Naive thymus-derived CD4-positive, alpha-beta T cell (primary cell): Measurements from ENCODE around the gene CSK. TPM values are rescaled to one million over a fixed set of nuclear protein-coding genes. Genes with fewer than 3 reads are reported as not detected.
A peak's percentile ranks its signal among the peaks of the same experiment; 100 is the strongest.

Source experiments
- ATAC-seq: fragments of 150-1000 bp; cut with Tn5 transposase; 2 replicates; pipeline ENCODE4 v1.10.0; 2021; ENCODE audit warnings: mild to moderate bottlenecking, moderate library complexity
- CTCF ChIA-PET: fragments of 350-600 bp; sonication (Branson Sonifier 250); formaldehyde crosslinking; loops from one replicate; lab custom pipeline; 2021; ENCODE audit warnings: antibody characterized with exemption; lab: Charles Lee
- POLR2A ChIA-PET: fragments of 350-600 bp; sonication (Branson Sonifier 250); formaldehyde crosslinking; loops from one replicate; lab custom pipeline; 2021; ENCODE audit warnings: antibody characterized with exemption, inconsistent platforms; lab: Charles Lee
- DNase-seq, 9 donors: peaks; one replicate each; pipeline versions ENCODE4 v3.0.0 to v3.0.0-alpha.2; 2020 to 2022; ENCODE audit warnings: mixed read lengths in 1 of 9
- H3K27ac ChIP-seq: one replicate; pipeline ENCODE4 v1.7.0; 2013; ENCODE audit warnings: mild to moderate bottlenecking, low read depth, low read length, moderate library complexity
- H3K27me3 ChIP-seq, 2 donors: one replicate each; pipeline ENCODE4 v1.7.0; 2013; ENCODE audit warnings: low read length in 2 of 2, mild to moderate bottlenecking in 2 of 2, moderate library complexity in 2 of 2; ENCODE audit not compliant: control insufficient read depth in 2 of 2, insufficient read depth in 2 of 2
- H3K36me3 ChIP-seq, 3 experiments: 1 replicate in 2 of 3; 2 replicates in 1 of 3; pipeline ENCODE4 v1.7.0; 2013; ENCODE audit warnings: low read length in 3 of 3, mild to moderate bottlenecking in 3 of 3, moderate library complexity in 1 of 3; ENCODE audit not compliant: insufficient read depth in 3 of 3, control insufficient read depth in 2 of 3
- H3K4me1 ChIP-seq, 2 donors: one replicate each; pipeline ENCODE4 v1.7.0; 2013; ENCODE audit warnings: low read length in 2 of 2, mild to moderate bottlenecking in 2 of 2, moderate library complexity in 1 of 2; ENCODE audit not compliant: control insufficient read depth in 2 of 2, insufficient read depth in 2 of 2
- H3K4me3 ChIP-seq: 2 replicates; pipeline ENCODE4 v1.7.0; 2013; ENCODE audit warnings: mild to moderate bottlenecking, low read length
- H3K9me3 ChIP-seq, 3 experiments: 1 replicate in 2 of 3; 2 replicates in 1 of 3; pipeline ENCODE4 v1.7.0; 2013; ENCODE audit warnings: low read length in 3 of 3; ENCODE audit not compliant: control insufficient read depth in 2 of 3
- H3K27ac Mint-ChIP-seq, 9 donors: one replicate each; pipeline ENCODE4 v1.8.0; 2020 to 2022; ENCODE audit warnings: mixed read lengths in 9 of 9, mild to moderate bottlenecking in 8 of 9, moderate library complexity in 5 of 9, inconsistent platforms in 2 of 9
- H3K27me3 Mint-ChIP-seq, 5 donors: one replicate each; pipeline ENCODE4 v1.8.0; 2021 to 2022; ENCODE audit warnings: mixed read lengths in 5 of 5, mild to moderate bottlenecking in 1 of 5
- H3K36me3 Mint-ChIP-seq, 5 donors: one replicate each; pipeline ENCODE4 v1.8.0; 2020 to 2022; ENCODE audit warnings: mixed read lengths in 5 of 5, mild to moderate bottlenecking in 3 of 5, inconsistent platforms in 1 of 5
- H3K4me1 Mint-ChIP-seq, 7 donors: one replicate each; pipeline ENCODE4 v1.8.0; 2020 to 2022; ENCODE audit warnings: mixed read lengths in 7 of 7, mild to moderate bottlenecking in 3 of 7, inconsistent platforms in 1 of 7
- H3K4me3 Mint-ChIP-seq, 10 donors: one replicate each; pipeline ENCODE4 v1.8.0; 2020 to 2022; ENCODE audit warnings: mild to moderate bottlenecking in 10 of 10, mixed read lengths in 10 of 10, moderate library complexity in 6 of 10, inconsistent platforms in 2 of 10
- H3K9me3 Mint-ChIP-seq, 11 donors: one replicate each; pipeline ENCODE4 v1.8.0; 2020 to 2022; ENCODE audit warnings: mixed read lengths in 11 of 11, mild to moderate bottlenecking in 4 of 11, inconsistent platforms in 1 of 11, moderate library complexity in 1 of 11
- intact Hi-C, 2 donors: fragments of 100-400 bp; cut with micrococcal nuclease; formaldehyde crosslinking; loops; one replicate each; pipeline ENCODE4 v1.15.1; 2023
- polyA plus RNA-seq, 2 donors: library from polyadenylated mRNA; unstranded; fragments of 300-500 nt; fragmentation: Illumina TruSeq; gene quantifications; one replicate each; pipeline ENCODE4 v1.2.3, GENCODE V29; 2021
- total RNA-seq, 6 experiments: library from RNA in 5 of 6; stranded (reverse) in 5 of 6; gene quantifications; 1 replicate in 5 of 6; 2 replicates in 1 of 6; pipeline ENCODE4 v1.2.3 and lab custom pipeline; 2021 to 2026

Gene CSK
- total and polyA plus RNA-seq, 7 experiments from 2014 or later: 67.7 to 421 (median 214) TPM

GRCh38 chr15:74779162-74779648, 2.7 kb upstream of the CSK start:
- POLR2A ChIA-PET: interaction anchor here (1.0 to 24.4 kb wide), 5 partner anchors 8 to 159 kb away, joined by 3 to 1077 read pairs (median 6); partner anchors contain the start of genes COX5A and ULK3
- intact Hi-C loops: loop anchor here in 1 of 2 donors (5.0 kb wide), 1 partner anchor 128 kb away; the partner anchor contains the start of gene FAM219B

DNA sequence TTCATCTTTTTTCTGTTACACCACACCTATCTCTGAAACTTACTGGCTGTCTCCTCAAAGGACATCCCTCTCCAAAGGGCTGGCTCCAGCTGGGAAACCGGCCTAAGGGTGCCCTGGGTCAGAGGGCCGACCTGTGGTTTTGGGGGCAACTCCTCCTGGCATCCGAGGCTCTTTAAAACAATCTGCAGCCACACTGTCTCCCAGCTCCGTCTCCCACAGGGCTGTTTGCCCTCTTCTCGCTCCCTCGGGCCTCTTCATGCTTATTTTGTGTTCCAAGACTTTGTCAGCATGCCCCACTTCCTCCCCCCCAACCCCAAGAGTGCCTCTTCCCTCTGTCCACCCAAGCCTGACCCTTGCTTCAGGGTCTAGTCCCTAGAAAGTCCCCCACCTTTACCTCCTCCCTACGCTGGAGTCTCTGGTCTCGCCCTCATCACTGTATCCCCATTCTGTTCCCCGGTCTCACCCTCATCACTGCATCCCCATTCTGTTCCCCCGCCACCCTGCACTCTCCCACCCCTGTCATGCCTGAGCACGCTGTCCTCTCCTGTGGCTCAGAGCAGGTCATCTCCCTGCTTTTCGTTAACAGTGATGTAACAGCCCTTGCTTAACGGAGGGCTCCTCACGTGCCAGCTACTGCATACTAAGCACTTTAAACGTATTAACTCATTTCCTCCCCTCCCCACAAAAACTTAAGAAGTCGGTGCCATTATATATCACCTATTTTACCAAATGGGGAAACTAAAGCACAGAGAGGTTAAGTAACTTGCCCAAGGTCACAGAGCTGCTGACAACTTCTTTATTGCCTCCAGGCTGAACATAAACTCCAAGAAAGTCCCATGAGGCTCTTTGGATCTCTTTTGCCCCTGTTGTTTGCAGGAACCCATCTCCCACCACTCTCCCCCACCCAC, 1.1 kb upstream of the CSK start:
- ATAC-seq (peak; percentile 39), DNase-seq (peak in 7 of 9 donors; percentile 41 to 71 (median 48))
- H3K4me3 Mint-ChIP-seq: peak overlapping the region; percentile 87 to 99 (median 96)
- Histone ChIP-seq H3K4me3 (peak overlapping the region; percentile 65), H3K27me3 (no peaks in the 10 kb centered on the region), H3K4me1 (peaks cover 61% of the 10 kb centered on the region in 2 donors), H3K36me3 (peaks cover 0 to 9% (median 0%) of the 10 kb centered on the region in 3 experiments), H3K27ac (peak overlapping the region; percentile 86), H3K9me3 (no peaks in the 10 kb centered on the region)
- POLR2A ChIA-PET: interaction anchor here (0.6 to 24.4 kb wide), 12 partner anchors 9 to 715 kb away, joined by 3 to 1077 read pairs (median 3); partner anchors contain the start of genes CLK3, COX5A, FAM219B and ULK3
- H3K27me3 Mint-ChIP-seq: no peaks in the 10 kb centered on the region
- peaks cover 0 to 2% (median 0%) of the 10 kb centered on the region in 11 donors for H3K9me3 Mint-ChIP-seq
- CTCF ChIA-PET: interaction anchor here (1.1 to 18.2 kb wide), 6 partner anchors 10 to 169 kb away, joined by 3 to 1110 read pairs (median 10); no protein-coding TSS in a partner anchor
- H3K36me3 Mint-ChIP-seq: peaks cover 0 to 42% (median 4%) of the 10 kb centered on the region in 5 donors
- intact Hi-C loops: loop anchor here (1.0 to 10.0 kb wide), 14 partner anchors 8 to 864 kb away; partner anchors contain the start of genes ARID3B (in 1 of the 2), C15orf39 (in 1 of the 2), CLK3 (in 1 of the 2) and COX5A (in 1 of the 2)
- peaks cover 66 to 73% (median 72%) of the 10 kb centered on the region in 7 donors for H3K4me1 Mint-ChIP-seq
- H3K27ac Mint-ChIP-seq: peak overlapping the region; percentile 90 to 100 (median 98)

More at GRCh38 chr15:74779162-74779648, 2.7 kb upstream of the CSK start:
- Histone ChIP-seq H3K36me3 (peaks cover 0 to 9% (median 0%) of the 10 kb centered on the region in 3 experiments), H3K4me3 (no peak overlapping the region), H3K9me3 (no peaks in the 10 kb centered on the region), H3K27ac (peak overlapping the region; percentile 86), H3K4me1 (peaks cover 55 to 56% of the 10 kb centered on the region in 2 donors), H3K27me3 (no peaks in the 10 kb centered on the region)
- DNase-seq (no peak), ATAC-seq (no peak)
- Mint-ChIP-seq H3K27me3 (no peaks in the 10 kb centered on the region), H3K4me1 (peaks cover 64 to 73% (median 70%) of the 10 kb centered on the region in 7 donors), H3K36me3 (peaks cover 0 to 30% (median 0%) of the 10 kb centered on the region in 5 donors), H3K4me3 (peak overlapping the region; percentile 34 to 99 (median 88)), H3K27ac (peak overlapping the region; percentile 90 to 100 (median 98)), H3K9me3 (no peaks in the 10 kb centered on the region)
- CTCF ChIA-PET: interaction anchor here (1.1 to 18.2 kb wide), 5 partner anchors 9 to 148 kb away, joined by 3 to 1110 read pairs (median 14); no protein-coding TSS in a partner anchor

DNA sequence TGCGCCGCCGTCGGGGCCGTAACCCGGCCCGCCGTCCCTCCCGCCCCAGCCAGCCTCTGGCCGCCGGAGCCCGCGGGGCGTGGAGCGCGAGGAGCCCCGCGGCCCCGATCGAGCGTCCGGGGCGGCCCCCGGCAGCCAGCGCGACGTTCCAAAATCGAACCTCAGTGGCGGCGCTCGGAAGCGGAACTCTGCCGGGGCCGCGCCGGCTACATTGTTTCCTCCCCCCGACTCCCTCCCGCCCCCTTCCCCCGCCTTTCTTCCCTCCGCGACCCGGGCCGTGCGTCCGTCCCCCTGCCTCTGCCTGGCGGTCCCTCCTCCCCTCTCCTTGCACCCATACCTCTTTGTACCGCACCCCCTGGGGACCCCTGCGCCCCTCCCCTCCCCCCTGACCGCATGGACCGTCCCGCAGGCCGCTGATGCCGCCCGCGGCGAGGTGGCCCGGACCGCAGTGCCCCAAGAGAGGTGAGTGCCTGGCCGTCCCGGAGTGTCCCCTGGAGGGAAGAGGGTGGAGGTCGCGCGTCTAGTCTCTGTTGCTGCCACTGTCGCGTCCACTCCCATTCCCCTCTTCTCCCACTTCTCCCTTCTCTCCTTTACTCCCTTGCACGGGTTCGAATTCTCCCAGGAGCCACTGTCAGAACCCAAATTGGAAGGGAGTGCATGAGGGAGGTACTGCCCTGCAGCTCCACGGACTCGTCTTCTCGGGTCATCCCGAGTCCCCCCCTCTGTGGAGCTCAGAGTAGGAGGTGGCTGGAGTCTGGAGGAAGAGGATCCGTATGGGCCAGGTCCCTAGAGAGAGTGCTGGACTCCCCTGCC, 585 bp downstream of the CSK start:
- peak overlapping the region; percentile 92 for H3K27ac ChIP-seq
- Mint-ChIP-seq H3K27me3 (no peaks in the 10 kb centered on the region), H3K36me3 (peaks cover 0 to 55% (median 4%) of the 10 kb centered on the region in 5 donors), H3K4me1 (peaks cover 57 to 72% (median 70%) of the 10 kb centered on the region in 7 donors), H3K9me3 (peaks cover 0 to 2% (median 0%) of the 10 kb centered on the region in 11 donors), H3K27ac (peak overlapping the region; percentile 87 to 98 (median 92)), H3K4me3 (peak overlapping the region; percentile 87 to 97 (median 93))
- peaks cover 61 to 62% of the 10 kb centered on the region in 2 donors for H3K4me1 ChIP-seq
- peaks cover 0 to 9% (median 0%) of the 10 kb centered on the region in 3 experiments for H3K36me3 ChIP-seq
- ChIA-PET CTCF (interaction anchor here (0.6 to 18.2 kb wide), 6 partner anchors 12 to 148 kb away, joined by 3 to 1110 read pairs (median 4); no protein-coding TSS in a partner anchor), POLR2A (interaction anchor here (0.6 to 28.9 kb wide), 9 partner anchors 3 to 167 kb away, joined by 3 to 1077 read pairs (median 5); partner anchors contain the start of genes CLK3, CSK, FAM219B and ULK3)
- no peaks in the 10 kb centered on the region for H3K9me3 ChIP-seq
- DNase-seq (peak; percentile 46 to 74 (median 65)), ATAC-seq (peak; percentile 42)
- H3K4me3 ChIP-seq: peak overlapping the region; percentile 91
- intact Hi-C loops: loop anchor here (5.0 to 10.0 kb wide), 6 partner anchors 168 to 862 kb away; partner anchors contain the start of genes ARID3B (in 1 of the 2), C15orf39 (in 1 of the 2), CLK3 (in 1 of the 2) and IMP3 (in 1 of the 2)
- H3K27me3 ChIP-seq: no peaks in the 10 kb centered on the region

DNA sequence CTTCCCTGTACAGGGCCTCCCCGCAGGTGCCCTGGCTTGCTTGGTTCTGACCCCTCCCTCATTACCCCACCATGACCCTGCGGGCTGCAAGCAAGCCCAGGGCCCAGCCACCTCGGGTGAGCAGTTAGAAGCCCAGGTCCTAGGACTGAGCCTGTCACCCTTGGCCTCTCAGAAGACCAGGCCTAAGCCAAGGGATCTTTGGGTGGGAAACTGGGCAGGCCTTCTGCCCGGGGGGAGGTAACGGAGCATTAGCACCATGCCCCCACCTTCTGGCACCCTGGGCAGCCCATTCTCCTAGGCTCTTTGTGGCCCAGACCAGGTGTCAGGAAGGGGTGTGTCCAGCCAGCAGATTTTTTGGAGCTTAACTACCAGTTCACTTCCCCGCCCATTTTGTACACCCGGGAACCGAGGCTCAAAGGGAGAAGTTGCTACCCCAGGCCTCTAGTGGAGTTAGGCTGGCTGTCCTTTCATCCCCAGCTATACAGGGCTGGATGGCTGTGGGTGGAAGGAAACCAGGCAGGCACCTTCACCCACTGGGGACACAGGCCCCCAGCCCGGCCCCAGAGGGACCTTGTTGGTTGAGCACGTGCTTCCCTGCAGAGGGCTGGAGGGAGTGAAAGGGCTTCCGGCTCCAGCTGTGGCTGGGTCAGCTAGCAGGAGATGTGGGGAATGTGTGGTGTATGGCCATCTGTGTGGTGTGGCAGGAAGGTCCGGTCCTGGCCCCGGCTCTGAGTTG, 1.4 kb downstream of the CSK start:
- no peak for ATAC-seq
- intact Hi-C loops: loop anchor here (5.0 to 10.0 kb wide), 6 partner anchors 168 to 862 kb away; partner anchors contain the start of genes ARID3B (in 1 of the 2), C15orf39 (in 1 of the 2), CLK3 (in 1 of the 2) and IMP3 (in 1 of the 2)
- Mint-ChIP-seq H3K4me3 (peak overlapping the region; percentile 87 to 97 (median 93)), H3K27ac (peak overlapping the region; percentile 87 to 98 (median 92)), H3K27me3 (no peaks in the 10 kb centered on the region), H3K36me3 (peaks cover 0 to 60% (median 4%) of the 10 kb centered on the region in 5 donors), H3K9me3 (peaks cover 0 to 2% (median 0%) of the 10 kb centered on the region in 11 donors), H3K4me1 (peaks cover 55 to 72% (median 68%) of the 10 kb centered on the region in 7 donors)
- H3K27ac ChIP-seq: peak overlapping the region; percentile 92
- no peaks in the 10 kb centered on the region for H3K27me3 ChIP-seq
- CTCF ChIA-PET: interaction anchor here (0.6 to 18.2 kb wide), 7 partner anchors 13 to 177 kb away, joined by 3 to 1110 read pairs (median 3); no protein-coding TSS in a partner anchor
- H3K36me3 ChIP-seq: peaks cover 0 to 9% (median 0%) of the 10 kb centered on the region in 3 experiments
- no peaks in the 10 kb centered on the region for H3K9me3 ChIP-seq
- H3K4me1 ChIP-seq: peaks cover 58 to 61% of the 10 kb centered on the region in 2 donors
- no peak for DNase-seq
- H3K4me3 ChIP-seq: peak overlapping the region; percentile 91
- POLR2A ChIA-PET: interaction anchor here (0.6 to 28.9 kb wide), 9 partner anchors 4 to 156 kb away, joined by 3 to 1077 read pairs (median 5); partner anchors contain the start of genes CSK, FAM219B and ULK3

DNA sequence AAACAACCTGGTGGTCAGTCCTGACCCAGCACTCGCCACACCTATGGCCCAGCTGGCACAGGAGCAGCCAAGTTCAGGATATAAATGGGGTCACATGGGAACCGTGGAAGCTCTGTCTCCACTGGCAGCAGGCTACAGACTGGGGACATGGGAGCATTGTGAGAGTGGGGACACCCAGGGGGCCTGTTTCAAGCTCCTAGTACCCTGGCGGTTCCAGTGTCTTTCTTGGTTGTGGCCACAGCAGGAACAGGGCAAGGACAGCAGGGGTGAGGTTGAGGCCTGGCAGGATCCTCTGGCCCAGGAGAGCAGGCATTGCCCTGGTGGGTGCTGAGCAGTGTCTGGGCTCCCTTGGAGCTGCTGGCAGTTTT, 1.9 kb downstream of the CSK start:
- intact Hi-C loops: loop anchor here (2.0 to 10.0 kb wide), 7 partner anchors 169 to 861 kb away; partner anchors contain the start of genes ARID3B (in 1 of the 2), C15orf39 (in 1 of the 2), CLK3 (in 1 of the 2) and IMP3 (in 1 of the 2)
- Histone ChIP-seq H3K9me3 (no peaks in the 10 kb centered on the region), H3K27ac (peak overlapping the region; percentile 92), H3K36me3 (peaks cover 0 to 9% (median 0%) of the 10 kb centered on the region in 3 experiments), H3K4me3 (peak overlapping the region; percentile 91), H3K27me3 (no peaks in the 10 kb centered on the region), H3K4me1 (peaks cover 57 to 61% of the 10 kb centered on the region in 2 donors)
- H3K27ac Mint-ChIP-seq: peak overlapping the region; percentile 87 to 98 (median 92)
- peaks cover 0 to 2% (median 0%) of the 10 kb centered on the region in 11 donors for H3K9me3 Mint-ChIP-seq
- ATAC-seq (no peak), DNase-seq (no peak)
- peak overlapping the region; percentile 87 to 97 (median 93) for H3K4me3 Mint-ChIP-seq
- ChIA-PET POLR2A (interaction anchor here (0.6 to 28.9 kb wide), 7 partner anchors 4 to 168 kb away, joined by 3 to 1077 read pairs (median 6); partner anchors contain the start of genes CLK3, CSK, FAM219B and ULK3), CTCF (interaction anchor here (0.6 to 18.2 kb wide), 7 partner anchors 13 to 176 kb away, joined by 3 to 1110 read pairs (median 3); no protein-coding TSS in a partner anchor)
- H3K4me1 Mint-ChIP-seq: peaks cover 55 to 72% (median 67%) of the 10 kb centered on the region in 7 donors
- H3K27me3 Mint-ChIP-seq: no peaks in the 10 kb centered on the region
- H3K36me3 Mint-ChIP-seq: peaks cover 0 to 62% (median 4%) of the 10 kb centered on the region in 5 donors
